C4-2B (cell line): ENCODE data around the gene SEMA3F.

Source experiments
- H3K27ac ChIP-seq: fragments of 450-650 bp; 2 replicates; pipeline ENCODE4 v1.5.1; 2017
- CTCF ChIP-seq: fragments of 450-650 bp; conservative IDR thresholded peaks from 2 replicates; pipeline ENCODE4 v1.5.1; 2017; ENCODE audit warnings: mild to moderate bottlenecking
- ZFX ChIP-seq: fragments of 450-650 bp; IDR thresholded peaks from 2 replicates; pipeline ENCODE4 v1.6.1; 2017

SEMA3F gene

GRCh38 chr3:50125541-50126286 lies 29.4 kb upstream of the SEMA3F start:
- H3K27ac ChIP-seq = 0 out of 2 replicates have a peak overlapping the region, but pooled peaks have one; percentile 55
- TF ChIP-seq CTCF (no peak), ZFX (no peak)

- H3K27ac ChIP-seq = peak overlapping the region; percentile 55
- no peak for TF ChIP-seq ZFX
- TF ChIP-seq CTCF = no peak
Observed at GRCh38 chr3:50126287-50127211, 28.6 kb upstream of the SEMA3F start.

- TF ChIP-seq ZFX = no peak
- TF ChIP-seq CTCF = no peak
- H3K27ac ChIP-seq = peak overlapping the region; percentile 55
Observed at GRCh38 chr3:50127251-50127691, 27.9 kb upstream of the SEMA3F start.

- TF ChIP-seq CTCF (no peak), ZFX (no peak)
- H3K27ac ChIP-seq = peak overlapping the region; percentile 55; the same call in 1 of the 2 replicates
Observed at GRCh38 chr3:50128001-50128400, 27.1 kb upstream of the SEMA3F start.

GRCh38 chr3:50130436-50130835 lies 24.7 kb upstream of the SEMA3F start:
- TF ChIP-seq CTCF = no peak
- no peak for TF ChIP-seq ZFX
- no peak overlapping the region for H3K27ac ChIP-seq

GRCh38 chr3:50132421-50133282 lies 22.5 kb upstream of the SEMA3F start:
- H3K27ac ChIP-seq = no peak overlapping the region
- TF ChIP-seq ZFX (no peak), CTCF (no peak)
